ENCODE results near the gene DDX52.

GRCh38 chr17:37574427-37574826, 68.8 kb downstream of the DDX52 start:
- TF ChIP-seq CTCF (IDR thresholded peaks at IDR 0.05; ENCODE audit: control extremely low read depth in 1 of 3, insufficient read depth in 1 of 3, low read depth in 1 of 3, low read length in 3 of 3): no peak
- no peak for TF ChIP-seq POLR2A (IDR thresholded peaks at IDR 0.05; ENCODE audit: control extremely low read depth in 1 of 2, low read depth in 2 of 2, low read length in 2 of 2)
- no peak for TF ChIP-seq ZNF274 (IDR thresholded peaks at IDR 0.05; ENCODE audit: borderline replicate concordance, extremely low read depth, low read length)
- TF ChIP-seq BRCA1 (IDR thresholded peaks at IDR 0.05; ENCODE audit: low read depth, low read length): no peak
- no peak for TF ChIP-seq RXRA (IDR thresholded peaks at IDR 0.05; ENCODE audit: insufficient read depth, low read depth, low read length)
- no peak for TF ChIP-seq BACH1 (IDR thresholded peaks at IDR 0.05; ENCODE audit: low read length)
- no peak for TF ChIP-seq EP300 (IDR thresholded peaks at IDR 0.05; ENCODE audit: borderline replicate concordance in 1 of 2, low read depth in 2 of 2, low read length in 2 of 2)
- no peak for TF ChIP-seq GABPA (IDR thresholded peaks at IDR 0.05; ENCODE audit: borderline replicate concordance, insufficient read depth, low read length)
- no peak for TF ChIP-seq E2F6 (IDR thresholded peaks at IDR 0.05)
- no peak for TF ChIP-seq SP4 (IDR thresholded peaks at IDR 0.05; ENCODE audit: low read length)
- no peak for TF ChIP-seq TCF12 (IDR thresholded peaks at IDR 0.05; ENCODE audit: low read depth, low read length)

All from H1 (cell line).